ENCODE data around the gene TRAPPC2L. TPM values are rescaled to one million over a fixed set of nuclear protein-coding genes. Genes with fewer than 3 reads are reported as not detected.

TRAPPC2L gene, protein sequence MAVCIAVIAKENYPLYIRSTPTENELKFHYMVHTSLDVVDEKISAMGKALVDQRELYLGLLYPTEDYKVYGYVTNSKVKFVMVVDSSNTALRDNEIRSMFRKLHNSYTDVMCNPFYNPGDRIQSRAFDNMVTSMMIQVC
- 26.5 TPM for total RNA-seq

DNA sequence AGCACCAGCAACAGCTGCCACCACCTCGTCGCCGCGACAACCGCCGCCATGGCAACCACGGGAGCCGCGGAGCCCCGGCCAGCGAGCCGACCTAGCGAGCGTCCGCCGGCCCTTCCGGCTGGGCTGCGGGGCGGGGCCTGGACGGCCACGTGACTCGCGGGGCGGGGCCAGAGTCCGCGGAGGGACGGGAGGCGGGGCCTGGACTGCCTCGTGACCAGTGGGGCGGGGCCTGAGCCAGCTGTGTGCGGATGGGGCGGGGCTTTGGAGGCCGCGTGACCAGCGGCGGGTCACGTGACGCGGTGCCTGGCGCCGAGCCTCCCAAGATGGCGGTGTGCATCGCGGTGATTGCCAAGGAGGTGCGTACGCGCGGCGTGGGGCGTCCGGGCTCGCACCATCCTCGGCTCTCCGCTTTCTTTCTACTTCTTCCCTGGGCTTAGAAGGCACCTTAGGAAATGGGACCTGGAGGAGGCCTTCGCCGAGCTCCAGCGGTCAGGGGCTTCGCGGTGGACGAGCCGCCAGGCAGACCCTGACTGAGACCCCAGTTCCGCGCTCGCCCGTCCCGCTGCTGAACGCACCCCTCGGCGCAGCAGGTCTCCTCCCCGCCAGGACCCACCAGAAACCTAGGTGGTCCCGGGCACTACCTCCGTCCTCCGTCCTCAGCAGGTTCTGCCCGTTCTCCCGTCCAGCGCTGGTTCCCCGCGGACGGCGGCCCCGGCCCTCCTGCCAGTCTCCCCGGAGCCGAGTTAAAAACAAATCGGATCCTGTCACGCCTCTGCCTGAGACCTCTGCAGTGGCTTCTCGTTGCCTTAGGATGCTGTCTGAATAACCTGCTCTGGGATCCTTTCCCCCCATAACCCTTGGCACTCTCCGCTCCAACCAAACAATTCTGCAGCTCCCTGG lies at the start of gene TRAPPC2L, which contains the start of gene GALNS:
TSS of gene TRAPPC2L (plus strand) at position 300 of the 900 bp plus-strand sequence. CDS start at position 324, 24 bp downstream.
TSS of gene GALNS (minus strand) at position 120 of the 900 bp plus-strand sequence. CDS start at position 50, 70 bp downstream.
- DNase-seq (ENCODE audit: low spot score in 2 of 2) (peak; percentile 100), FAIRE-seq (no peak)

DNA sequence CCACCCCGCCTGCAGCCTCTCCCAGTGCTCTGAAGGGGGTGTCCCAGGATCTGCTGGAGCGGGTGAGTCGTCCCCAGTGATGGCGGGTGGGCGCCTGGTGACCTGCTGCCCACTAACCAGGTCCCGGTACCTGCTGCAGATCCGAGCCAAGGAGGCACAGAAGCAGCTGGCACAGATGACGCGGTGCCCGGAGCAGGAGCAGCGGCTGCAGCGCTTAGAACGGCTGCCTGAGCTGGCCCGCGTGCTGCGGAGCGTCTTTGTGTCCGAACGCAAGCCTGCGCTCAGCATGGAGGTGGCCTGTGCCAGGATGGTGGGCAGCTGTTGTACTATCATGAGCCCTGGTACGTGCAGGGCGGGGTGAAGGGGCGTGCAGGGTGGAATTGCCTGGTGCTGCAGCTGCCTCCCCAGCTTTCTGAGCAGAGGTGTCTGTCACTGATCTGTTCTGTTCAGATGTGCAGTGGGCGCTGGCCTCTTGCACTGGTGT lies 49.7 kb upstream of the TRAPPC2L start:
- DNase-seq (ENCODE audit: low spot score in 2 of 2) (no peak), FAIRE-seq (no peak)

DNA sequence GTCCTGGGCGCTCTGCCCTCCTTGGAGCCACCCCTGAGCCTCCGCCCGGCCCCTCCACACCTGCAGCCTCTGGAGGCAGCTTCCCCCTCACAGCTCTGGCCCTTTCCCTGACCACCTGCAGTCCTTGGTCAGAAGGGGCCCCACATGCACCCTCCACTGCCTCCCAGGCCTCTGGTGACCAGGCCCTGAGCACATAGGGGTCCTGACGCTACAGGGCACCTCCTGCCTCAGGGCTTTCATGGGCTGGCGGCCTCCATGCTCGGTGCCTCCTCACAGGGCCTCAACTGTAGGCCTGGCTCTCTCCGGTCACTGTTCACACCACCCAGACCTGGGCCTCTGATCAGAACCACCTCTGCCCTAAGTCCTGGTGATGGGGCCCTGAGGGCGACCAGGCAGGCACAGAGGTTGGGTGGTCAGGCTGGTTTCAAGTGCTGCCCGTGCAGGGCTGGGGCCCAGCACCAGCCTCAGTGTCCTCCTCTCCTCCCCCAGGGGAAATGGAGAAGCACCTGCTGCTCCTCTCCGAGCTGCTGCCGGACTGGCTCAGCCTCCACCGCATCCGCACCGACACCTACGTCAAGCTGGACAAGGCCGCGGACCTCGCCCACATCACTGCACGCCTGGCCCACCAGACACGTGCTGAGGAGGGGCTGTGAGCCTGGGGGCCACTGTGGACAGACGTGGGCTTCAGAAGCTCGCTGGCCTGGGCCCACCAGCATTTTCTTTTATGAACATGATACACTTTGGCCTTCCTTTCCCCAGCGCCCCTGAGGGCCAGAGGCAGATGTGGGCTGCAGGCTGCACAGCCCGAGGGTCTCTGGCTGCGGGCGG lies 49.1 kb upstream of the TRAPPC2L start:
- FAIRE-seq (no peak), DNase-seq (ENCODE audit: low spot score in 2 of 2) (no peak)

DNA sequence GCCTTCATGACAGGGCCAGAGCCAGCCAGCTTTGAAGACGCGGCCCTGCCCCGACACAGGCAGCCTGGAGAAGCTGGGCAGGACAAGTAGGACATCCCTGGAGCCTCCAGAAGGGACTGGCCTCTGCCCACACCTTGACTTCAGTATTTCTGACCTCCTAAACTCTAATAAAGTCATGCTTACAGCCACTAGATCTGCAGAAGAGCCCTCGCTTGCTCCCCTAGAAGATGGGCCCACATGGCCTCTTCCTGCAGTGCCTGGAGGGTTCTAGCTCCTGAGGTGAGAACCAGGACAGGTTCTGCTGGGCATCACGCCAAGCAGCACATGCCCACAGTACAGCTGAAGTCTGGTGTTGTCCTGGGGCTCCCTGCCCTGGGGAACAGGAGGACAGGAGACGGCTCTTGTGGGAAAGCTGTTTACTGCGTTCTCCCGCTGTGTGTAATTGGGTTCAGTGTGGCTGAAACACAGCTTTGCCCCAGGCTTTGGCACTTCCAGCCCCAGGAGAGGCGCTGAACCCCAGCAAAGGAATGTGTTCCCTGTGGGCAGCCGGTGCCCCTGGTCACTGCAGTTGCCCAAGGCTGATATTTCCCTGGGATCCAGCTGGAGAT lies 47.8 kb upstream of the TRAPPC2L start:
- FAIRE-seq (no peak), DNase-seq (ENCODE audit: low spot score in 2 of 2) (no peak)

DNA sequence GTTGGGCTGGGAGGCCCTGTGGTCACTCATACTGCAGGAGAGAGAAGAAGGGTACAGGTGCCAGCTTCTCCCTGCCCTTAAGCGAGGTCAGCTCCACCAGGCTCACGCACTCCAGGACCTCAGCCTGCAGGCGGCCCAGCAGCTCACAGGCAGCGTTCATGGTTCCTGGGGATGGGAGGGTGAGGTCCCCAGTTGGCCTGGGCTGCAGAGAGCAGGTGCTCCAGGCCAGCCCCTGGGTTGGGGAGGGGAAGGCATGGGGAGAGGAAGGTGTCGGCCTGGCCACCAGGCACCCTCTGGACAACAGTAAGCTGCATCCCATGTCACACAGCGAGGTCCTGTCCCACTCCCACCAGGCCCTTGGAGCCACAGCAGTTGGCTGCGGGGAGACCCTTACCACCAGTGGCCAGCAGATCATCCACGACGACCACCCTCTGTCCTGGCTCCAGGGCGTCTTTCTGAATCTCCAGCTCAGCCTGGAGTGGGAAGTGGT lies 47.2 kb upstream of the TRAPPC2L start:
- FAIRE-seq (no peak), DNase-seq (ENCODE audit: low spot score in 2 of 2) (no peak)

DNA sequence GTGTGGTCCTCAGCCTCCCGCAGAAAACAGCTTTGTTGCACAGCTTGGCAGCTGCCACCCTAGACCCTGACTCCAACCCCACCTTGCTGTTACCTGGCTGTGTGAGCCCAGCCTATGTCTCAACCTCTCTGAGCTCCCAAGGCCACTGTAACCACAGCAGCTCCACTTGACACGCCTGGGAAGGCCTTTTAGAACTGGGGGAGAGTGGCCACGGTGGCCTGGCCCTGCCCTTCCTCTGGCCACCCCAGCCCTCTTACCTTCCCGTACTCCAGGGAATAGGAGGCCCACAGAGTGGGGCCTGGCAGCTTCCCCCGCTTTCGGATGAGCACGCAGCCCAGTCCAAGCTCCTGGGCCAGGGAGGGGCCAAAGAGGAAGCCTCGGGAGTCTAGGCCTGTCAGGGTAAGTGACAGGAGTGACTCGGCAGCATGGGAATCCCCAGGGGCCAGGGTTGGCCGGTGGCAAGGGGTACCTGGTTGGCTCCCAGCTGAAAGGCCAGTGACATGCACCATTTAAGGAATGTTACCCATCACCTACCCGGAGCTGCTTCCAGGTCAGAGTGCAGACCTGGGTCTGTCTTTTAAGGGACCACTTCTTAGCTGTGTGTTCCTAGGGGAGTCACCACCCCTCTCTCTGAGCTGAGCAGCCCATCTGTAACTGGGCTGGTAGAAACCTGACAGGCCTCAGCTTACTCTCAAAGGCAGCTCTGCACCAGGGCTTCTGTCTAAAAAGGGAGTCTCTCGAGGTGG lies 46.6 kb upstream of the TRAPPC2L start:
- DNase-seq (ENCODE audit: low spot score in 2 of 2): no peak
- FAIRE-seq: no peak

DNA sequence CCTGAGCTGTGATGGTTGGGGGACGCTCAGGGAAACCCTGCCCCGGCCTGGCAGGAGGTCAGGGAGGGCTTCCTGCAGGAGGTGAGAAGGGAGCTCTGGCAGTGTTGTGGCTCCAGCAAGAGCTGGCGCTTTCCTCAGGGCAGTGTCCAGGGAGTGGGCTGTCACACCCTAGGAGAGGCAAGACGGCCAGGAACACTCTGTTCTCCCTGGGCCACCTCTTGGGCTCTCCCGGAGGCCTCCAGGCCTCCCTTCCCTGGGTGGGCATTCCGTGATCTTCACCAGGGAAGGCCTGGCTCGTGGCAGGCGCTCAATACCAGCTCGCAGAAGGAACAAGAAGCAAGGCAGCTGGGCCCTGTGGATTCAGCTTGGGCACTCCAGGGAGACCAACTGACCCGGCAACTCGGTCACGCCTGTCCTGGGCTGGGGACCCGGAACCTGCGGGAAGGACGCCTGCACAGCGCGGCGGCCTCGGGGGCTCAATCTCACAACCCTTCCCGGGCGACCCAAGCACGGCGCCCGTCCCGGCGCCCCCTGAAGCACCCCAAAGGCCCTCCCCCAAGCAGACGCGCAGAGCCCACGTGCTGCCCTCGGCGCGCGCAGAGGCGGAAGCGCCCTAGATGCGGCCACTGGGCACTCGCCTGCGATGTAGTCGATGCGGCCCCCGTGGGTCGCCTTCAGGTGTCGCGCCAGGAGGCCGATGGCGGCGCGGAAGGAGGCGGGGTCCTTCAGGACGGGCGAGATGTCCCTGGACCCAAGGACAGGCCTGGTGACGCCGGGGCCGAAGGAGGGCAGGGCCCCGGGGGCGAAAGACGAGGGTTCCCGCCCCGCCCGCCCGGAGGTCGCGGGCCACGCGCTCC lies 45.8 kb upstream of the TRAPPC2L start:
- FAIRE-seq (no peak), DNase-seq (ENCODE audit: low spot score in 2 of 2) (peak; percentile 93 to 94)

DNA sequence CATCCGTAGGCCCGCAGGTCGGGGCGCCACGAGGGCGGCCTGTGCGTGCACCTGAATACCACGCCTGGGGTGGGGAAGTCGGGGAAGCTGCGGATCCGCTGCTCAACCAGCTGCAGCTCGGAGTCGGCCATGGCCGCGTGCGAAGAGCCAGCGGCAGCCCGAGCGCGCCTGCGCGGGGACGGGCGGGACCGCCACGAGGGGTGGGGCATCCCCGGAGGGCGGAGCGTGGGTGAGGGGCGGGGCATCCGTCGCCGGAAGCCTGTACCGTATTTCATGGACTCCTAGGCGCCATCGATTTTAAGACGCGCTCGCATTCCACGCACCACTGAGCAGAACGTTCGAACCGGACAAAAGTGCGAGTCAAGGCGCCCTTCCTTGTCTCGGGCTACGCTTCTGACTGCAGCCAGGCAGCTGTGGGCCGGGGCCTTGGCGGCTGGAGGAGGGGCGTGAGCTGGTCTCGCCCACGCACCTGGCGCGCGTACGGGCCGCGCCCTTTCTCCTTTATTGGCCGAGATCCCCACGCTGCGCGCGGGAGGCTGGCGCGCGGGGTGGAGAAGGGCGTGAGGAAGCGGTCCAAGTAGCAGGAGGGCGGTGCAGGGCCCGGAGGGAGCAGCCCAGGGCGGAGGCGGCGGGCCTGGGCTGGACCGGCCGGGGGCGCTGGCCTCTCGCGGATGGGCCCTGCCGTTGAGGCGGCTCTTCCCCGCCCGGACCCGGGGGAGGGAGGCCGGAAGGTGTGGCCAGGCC lies 45.0 kb upstream of the TRAPPC2L start, which contains the start of gene APRT:
TSS of gene APRT (minus strand) at position 160 of the 744 bp plus-strand sequence. CDS start at position 131, 29 bp downstream.
- DNase-seq (ENCODE audit: low spot score in 2 of 2): peak; percentile 98
- no peak for FAIRE-seq

DNA sequence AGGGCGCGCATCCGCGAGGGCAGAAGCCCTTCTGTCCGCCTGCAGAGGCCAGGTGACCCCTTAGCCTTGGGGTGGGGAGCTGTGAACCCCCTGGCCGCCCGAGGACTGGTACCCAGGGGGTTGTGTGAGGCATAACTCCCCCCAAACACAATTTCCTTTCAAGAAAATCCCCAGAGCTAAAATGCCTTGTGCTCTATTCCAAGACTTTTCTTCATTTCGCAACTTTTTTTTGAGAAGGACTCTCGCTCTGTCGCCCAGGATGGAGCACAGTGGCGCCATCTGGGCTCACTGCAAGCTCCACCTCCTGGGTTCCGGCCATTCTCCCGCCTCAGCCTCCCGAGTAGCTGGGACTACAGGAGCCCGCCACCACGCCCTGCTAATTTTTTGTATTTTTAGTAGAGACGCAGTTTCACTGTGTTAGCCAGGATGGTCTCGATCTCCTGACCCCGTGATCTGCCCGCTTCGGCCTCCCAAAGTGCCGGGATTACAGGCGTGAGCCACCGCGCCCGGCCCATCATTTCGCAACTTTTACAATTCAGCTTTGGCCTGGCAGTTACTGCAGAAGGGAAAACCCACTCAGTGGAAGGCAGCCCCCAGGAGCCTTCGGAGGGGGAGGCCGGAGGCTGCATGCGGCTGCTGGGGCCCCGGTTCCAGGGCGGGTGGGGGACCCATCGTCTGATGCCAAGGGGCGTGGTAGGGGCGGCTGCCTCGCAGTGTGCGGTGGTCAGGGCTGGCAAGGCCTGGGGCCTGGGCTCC lies 44.2 kb upstream of the TRAPPC2L start:
- FAIRE-seq (no peak), DNase-seq (ENCODE audit: low spot score in 2 of 2) (no peak)

DNA sequence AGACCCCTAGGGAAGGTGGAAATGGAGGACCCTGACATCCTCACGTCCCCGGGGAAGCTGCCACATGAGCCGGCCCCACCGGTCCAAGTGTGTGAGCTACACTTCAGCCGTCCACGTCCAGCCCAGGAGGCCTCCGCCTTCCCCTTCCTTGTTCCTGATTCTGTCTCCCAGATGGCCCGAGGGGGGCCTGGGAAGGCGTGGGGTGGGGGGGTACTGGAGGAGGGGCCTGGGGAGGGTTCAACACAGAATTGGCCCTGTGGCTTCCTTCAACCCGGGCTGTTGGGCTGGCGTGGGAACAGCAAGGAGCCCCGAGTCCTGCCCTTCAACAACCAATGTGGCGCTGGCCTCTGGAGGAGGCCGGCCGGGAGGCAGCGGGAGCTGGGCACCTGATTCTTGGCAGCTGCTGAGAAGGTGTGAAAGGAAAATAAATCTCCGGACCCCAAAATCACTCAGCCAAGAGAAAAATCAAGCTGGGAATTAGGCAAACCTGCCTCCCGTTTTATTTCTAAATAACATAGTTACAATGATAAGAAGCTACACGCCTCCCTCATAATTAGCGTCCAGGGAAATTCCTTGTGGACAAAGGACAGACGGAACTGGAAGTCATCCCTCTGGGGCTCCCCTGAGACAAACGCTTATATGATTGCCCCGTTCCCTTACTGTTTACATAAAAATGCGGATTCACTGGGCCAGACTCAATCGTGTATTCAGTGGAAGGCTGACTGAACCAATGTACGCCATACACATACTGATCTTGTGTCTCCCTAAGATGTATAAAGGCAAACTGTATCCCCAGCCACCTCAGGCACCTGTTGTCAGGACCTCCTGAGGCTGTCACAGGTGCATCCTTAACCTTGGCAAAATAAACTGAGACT lies 43.4 kb upstream of the TRAPPC2L start:
- FAIRE-seq: no peak
- DNase-seq (ENCODE audit: low spot score in 2 of 2): no peak

DNA sequence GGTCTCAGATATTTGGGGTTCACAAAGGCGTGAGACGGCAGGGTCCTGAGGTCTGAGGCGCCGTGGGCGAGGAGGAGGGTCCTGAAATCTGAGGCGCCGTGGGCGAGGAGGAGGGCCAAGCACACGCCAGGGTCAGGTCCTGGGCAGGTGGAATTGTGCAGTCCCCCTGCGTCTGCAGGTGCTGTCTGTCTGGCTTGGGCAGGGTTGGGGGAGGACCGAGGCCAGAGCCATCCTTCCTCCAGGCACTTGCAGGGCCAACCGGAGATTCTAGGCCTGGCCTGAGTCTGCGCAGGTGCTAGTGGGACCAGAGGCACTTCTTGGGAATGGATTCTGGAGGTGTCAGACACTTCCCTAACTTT lies 42.8 kb upstream of the TRAPPC2L start:
- FAIRE-seq (no peak), DNase-seq (ENCODE audit: low spot score in 2 of 2) (no peak)

DNA sequence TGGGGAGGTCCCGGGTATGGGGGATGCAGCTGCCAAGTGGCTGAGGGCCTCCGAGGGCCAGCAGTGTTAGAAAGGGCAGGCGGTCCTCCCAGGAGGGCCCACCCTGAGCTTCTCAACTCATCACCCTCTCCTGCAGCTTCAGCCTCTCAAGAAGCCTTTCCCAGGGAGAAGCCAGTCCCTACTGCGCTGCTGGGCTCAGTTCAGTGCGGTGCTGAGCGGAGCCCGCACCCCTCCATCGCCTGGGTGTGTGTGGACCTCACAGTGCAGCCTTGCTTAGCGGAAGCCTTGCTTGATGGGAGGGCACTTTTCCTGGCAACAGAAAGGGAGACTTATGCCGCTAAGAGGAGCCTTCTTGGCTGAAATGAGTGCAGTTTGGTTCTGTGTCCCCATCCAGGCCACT lies 41.7 kb upstream of the TRAPPC2L start:
- DNase-seq (ENCODE audit: low spot score in 2 of 2): no peak
- FAIRE-seq: no peak

DNA sequence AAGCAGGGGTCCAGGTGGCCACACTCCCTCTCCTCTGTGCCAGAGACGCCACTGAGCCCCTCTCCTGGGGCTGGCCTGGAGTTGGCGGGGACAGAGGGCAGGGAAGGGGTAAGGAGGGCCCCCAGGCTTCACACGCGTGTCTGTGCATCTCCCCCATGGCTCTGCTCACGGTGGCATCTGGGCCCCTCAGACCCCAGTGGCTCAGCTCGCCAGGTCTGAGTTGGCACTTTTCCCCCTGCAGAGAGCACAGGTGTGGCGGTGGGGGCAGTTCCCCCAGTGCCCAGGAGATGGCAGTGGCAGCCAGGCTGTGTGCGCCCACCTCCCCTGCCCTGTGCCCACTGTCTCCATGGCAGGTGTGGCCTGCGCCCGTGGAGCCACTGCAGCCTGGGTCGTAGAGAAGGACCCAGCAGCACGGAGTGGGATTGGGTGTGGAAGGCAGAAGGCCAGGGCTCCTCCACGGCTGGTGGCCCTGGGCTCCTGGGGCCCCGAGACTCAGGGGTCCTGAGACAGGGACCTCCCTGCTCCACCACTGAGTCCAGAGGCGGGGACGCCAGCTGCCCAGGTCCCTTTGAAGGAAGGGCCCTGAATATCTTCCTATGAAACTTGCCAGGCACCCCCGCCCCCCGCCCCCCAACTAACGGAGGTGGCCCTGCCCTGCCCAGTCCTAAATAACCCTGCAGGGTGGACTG lies 40.9 kb upstream of the TRAPPC2L start:
- no peak for DNase-seq (ENCODE audit: low spot score in 2 of 2)
- no peak for FAIRE-seq

DNA sequence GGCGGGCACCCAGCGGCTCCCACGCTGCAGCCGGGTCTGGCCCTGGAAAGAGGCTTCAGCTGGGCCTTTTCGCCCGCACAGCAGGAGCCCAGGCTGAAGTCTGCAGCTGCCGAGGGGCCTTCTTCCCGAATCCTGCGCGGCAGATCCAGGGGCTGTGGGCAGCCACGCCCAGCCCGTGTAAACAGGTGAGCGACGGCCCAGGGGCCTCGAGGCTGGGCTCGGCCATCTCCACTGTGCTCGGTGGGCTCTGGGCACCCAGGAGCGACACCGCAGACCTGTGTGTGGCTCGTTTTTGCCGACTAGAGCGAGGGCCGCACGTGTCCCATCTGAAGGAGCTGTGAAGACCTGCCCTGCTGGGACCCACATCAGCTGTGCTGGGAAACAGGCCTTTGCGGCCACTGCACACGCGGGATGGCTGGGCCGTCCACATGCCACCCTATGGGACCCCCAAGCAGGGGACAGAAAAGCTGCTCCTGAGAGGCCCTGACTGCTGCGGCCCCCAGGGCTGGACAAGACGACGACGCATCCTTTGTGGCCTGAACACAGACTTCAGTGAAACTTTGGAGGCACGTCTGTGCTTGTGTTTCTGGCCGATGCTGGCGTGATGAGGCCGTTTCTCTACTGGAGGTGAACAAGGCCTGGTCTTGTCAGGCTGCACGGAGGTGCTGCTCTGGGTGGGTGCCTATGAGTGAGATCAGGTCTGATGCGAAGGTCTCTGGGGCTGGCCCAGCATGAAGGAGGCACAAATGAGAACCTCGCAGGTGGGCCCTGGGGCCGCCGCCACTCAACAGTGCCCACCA lies 40.0 kb upstream of the TRAPPC2L start:
- no peak for FAIRE-seq
- no peak for DNase-seq (ENCODE audit: low spot score in 2 of 2)

Data from frontal cortex (tissue), 4 donors.